ENCODE measurements around the gene ZNF236.

DNA sequence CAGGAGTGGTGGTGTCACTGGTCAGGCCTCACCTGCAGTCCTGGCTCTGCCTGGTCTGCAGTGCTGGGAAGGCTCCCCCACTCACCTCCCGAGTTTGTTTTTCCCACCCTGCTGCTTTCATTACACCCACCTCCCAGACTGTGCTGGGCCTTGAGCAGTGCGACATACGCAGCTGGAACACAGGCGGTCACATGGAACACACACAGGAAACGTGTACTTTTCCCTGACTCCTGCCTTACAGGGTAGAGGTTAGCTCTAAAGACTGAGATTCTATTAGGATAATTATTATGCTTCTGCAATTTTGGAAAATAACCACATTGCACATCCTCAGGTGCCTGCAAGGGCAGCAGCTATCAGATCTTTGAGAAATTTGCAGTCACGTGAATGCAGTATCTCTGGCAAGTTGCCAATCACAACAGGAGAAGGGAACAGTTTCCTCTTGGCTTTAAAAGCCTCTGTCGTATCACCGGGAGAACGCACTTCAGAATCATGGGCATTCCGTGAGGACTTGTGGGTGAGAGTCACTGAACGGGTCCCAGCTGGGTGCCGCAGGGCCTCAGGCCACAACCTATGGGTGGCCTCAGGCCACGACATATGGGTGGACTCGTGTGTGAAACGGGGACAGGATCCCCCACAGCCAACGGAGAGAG, 136.5 kb downstream of the ZNF236 start:
- TF ChIP-seq POLR2A (IDR thresholded peaks at IDR 0.05; ENCODE audit: low read depth, low read length) = no peak
- no peak for TF ChIP-seq TAF1 (IDR thresholded peaks at IDR 0.05; ENCODE audit: borderline replicate concordance, low read depth, low read length)
